ENCODE results near the gene RAB33B.

Gene RAB33B

GRCh38 chr4:139514382-139515059, 60.6 kb downstream of the RAB33B start:
- no peaks in the 10 kb centered on the region for H3F3A ChIP-seq (ENCODE audit: control insufficient read depth, insufficient read depth)
- TF ChIP-seq CTCF (IDR thresholded peaks at IDR 0.05; ENCODE audit: low read depth, low read length, poor library complexity, severe bottlenecking): no peak
- no peak for TF ChIP-seq EZH2phosphoT487 (IDR thresholded peaks at IDR 0.05; ENCODE audit: borderline replicate concordance, low read length)
- no peaks in the 10 kb centered on the region for H3K9me2 ChIP-seq (replicated peaks; ENCODE audit: control insufficient read depth, low read length)
- H3K27me3 ChIP-seq (ENCODE audit: control insufficient read depth, low read length): no peaks in the 10 kb centered on the region
- no peak overlapping the region for H3K4me3 ChIP-seq (ENCODE audit: low read length)
- H4K20me1 ChIP-seq (ENCODE audit: control insufficient read depth, insufficient read depth, low read depth, low read length): no peaks in the 10 kb centered on the region
- H3K79me2 ChIP-seq (ENCODE audit: control insufficient read depth, low read length): no peaks in the 10 kb centered on the region
- no peak overlapping the region for H3K4me2 ChIP-seq (ENCODE audit: low read length)
- peaks cover 85% of the 10 kb centered on the region for H3K36me3 ChIP-seq (ENCODE audit: control insufficient read depth, low read length)
- no peaks in the 10 kb centered on the region for H3K4me1 ChIP-seq (ENCODE audit: control insufficient read depth, low read length)
- no peak overlapping the region for H3K27ac ChIP-seq (ENCODE audit: low read depth, low read length)
- H3K9me3 ChIP-seq (ENCODE audit: control insufficient read depth, insufficient read depth, low read length): no peaks in the 10 kb centered on the region

DNA sequence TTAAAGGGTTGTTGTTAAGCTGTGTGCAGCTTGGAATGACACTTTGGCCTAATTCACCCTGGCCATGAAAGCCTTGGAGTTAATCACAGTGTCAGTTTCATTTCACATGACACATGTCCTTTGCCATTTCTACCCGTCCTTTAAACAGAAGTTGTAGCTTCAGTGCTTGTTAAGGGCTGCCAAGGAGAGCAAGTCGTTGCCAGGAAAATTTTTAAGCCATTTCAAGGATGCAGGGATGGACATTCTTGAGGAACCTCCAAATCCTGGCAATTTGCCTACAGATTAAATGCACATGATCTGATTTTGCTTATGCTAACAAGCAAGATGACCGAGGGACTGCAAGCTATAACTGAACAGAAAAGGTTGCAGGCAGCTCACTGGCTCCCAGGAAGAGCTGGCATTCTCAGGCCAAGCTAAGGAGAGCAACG, 61.6 kb downstream of the RAB33B start:
- Histone ChIP-seq H3K79me2 (ENCODE audit: control insufficient read depth, low read length) (no peaks in the 10 kb centered on the region), H3K27ac (ENCODE audit: low read depth, low read length) (no peak overlapping the region), H3K4me1 (ENCODE audit: control insufficient read depth, low read length) (no peaks in the 10 kb centered on the region), H4K20me1 (ENCODE audit: control insufficient read depth, insufficient read depth, low read depth, low read length) (no peaks in the 10 kb centered on the region), H3K9me3 (ENCODE audit: control insufficient read depth, insufficient read depth, low read length) (no peaks in the 10 kb centered on the region), H3K27me3 (ENCODE audit: control insufficient read depth, low read length) (no peaks in the 10 kb centered on the region), H3K36me3 (ENCODE audit: control insufficient read depth, low read length) (peaks cover 85% of the 10 kb centered on the region), H3F3A (ENCODE audit: control insufficient read depth, insufficient read depth) (no peaks in the 10 kb centered on the region), H3K4me2 (ENCODE audit: low read length) (no peak overlapping the region), H3K9me2 (replicated peaks; ENCODE audit: control insufficient read depth, low read length) (no peaks in the 10 kb centered on the region), H3K4me3 (ENCODE audit: low read length) (no peak overlapping the region)
- TF ChIP-seq EZH2phosphoT487 (IDR thresholded peaks at IDR 0.05; ENCODE audit: borderline replicate concordance, low read length) (no peak), CTCF (IDR thresholded peaks at IDR 0.05; ENCODE audit: low read depth, low read length, poor library complexity, severe bottlenecking) (no peak)

- no peak overlapping the region for H3K4me3 ChIP-seq (ENCODE audit: low read length)
- TF ChIP-seq CTCF (IDR thresholded peaks at IDR 0.05; ENCODE audit: low read depth, low read length, poor library complexity, severe bottlenecking) (no peak), EZH2phosphoT487 (IDR thresholded peaks at IDR 0.05; ENCODE audit: borderline replicate concordance, low read length) (no peak)
- no peaks in the 10 kb centered on the region for H4K20me1 ChIP-seq (ENCODE audit: control insufficient read depth, insufficient read depth, low read depth, low read length)
- H3K9me3 ChIP-seq (ENCODE audit: control insufficient read depth, insufficient read depth, low read length): no peaks in the 10 kb centered on the region
- H3K27me3 ChIP-seq (ENCODE audit: control insufficient read depth, low read length): no peaks in the 10 kb centered on the region
- no peaks in the 10 kb centered on the region for H3K9me2 ChIP-seq (replicated peaks; ENCODE audit: control insufficient read depth, low read length)
- no peak overlapping the region for H3K27ac ChIP-seq (ENCODE audit: low read depth, low read length)
- no peaks in the 10 kb centered on the region for H3K79me2 ChIP-seq (ENCODE audit: control insufficient read depth, low read length)
- H3K4me1 ChIP-seq (ENCODE audit: control insufficient read depth, low read length): no peaks in the 10 kb centered on the region
- H3K4me2 ChIP-seq (ENCODE audit: low read length): no peak overlapping the region
- H3K36me3 ChIP-seq (ENCODE audit: control insufficient read depth, low read length): peaks cover 95% of the 10 kb centered on the region
- H3F3A ChIP-seq (ENCODE audit: control insufficient read depth, insufficient read depth): no peaks in the 10 kb centered on the region
Observed at GRCh38 chr4:139521754-139522401, 68.0 kb downstream of the RAB33B start.

Data from DOHH2 (cell line).